ENCODE data around the gene RAB38.

RAB38 gene

DNA sequence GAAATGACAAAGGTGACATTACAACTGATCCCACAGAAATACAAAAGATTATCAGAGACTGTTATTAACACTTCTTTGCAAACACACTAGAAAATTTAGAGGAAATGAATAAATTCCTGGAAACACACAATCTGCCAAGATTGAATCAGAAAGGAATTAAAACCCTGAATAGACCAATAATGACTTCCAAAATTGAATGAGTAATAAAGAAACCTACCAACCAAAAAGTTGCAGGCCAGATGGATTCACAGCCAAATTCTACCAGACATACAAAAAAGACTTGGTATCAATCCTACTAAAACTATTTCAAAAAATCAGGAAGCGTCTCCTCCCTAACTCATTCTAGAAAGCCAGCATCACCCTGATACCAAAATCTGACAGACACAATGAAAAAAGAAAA is 17.2 kb downstream of the RAB38 start:
- TF ChIP-seq, protein P1, sequence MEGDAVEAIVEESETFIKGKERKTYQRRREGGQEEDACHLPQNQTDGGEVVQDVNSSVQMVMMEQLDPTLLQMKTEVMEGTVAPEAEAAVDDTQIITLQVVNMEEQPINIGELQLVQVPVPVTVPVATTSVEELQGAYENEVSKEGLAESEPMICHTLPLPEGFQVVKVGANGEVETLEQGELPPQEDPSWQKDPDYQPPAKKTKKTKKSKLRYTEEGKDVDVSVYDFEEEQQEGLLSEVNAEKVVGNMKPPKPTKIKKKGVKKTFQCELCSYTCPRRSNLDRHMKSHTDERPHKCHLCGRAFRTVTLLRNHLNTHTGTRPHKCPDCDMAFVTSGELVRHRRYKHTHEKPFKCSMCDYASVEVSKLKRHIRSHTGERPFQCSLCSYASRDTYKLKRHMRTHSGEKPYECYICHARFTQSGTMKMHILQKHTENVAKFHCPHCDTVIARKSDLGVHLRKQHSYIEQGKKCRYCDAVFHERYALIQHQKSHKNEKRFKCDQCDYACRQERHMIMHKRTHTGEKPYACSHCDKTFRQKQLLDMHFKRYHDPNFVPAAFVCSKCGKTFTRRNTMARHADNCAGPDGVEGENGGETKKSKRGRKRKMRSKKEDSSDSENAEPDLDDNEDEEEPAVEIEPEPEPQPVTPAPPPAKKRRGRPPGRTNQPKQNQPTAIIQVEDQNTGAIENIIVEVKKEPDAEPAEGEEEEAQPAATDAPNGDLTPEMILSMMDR (conservative IDR thresholded peaks at IDR 0.05; ENCODE audit: low read length): no peak
- H3K4me3 ChIP-seq (ENCODE audit: low read length): no peak overlapping the region
- DNase-seq (ENCODE audit: low read depth): no peak

DNA sequence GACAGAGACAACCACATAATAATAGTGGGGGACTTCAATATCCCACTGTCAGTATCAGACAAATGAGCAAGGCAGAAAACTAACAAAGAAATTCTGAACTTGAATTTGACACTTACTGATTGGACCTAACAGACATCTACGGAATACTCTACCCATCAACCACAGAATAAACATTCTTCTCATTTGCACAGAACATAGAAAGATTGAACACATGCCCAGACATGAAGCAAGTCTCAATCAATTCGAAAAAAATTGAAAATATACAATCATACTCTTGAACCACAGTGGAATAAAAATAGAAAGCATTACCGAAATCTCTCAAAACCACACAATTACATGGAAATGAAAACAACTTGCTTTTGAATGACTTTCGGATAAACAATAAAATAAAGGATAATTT is 17.9 kb downstream of the RAB38 start:
- no peak for DNase-seq (ENCODE audit: low read depth)
- TF ChIP-seq, protein P1 (conservative IDR thresholded peaks at IDR 0.05; ENCODE audit: low read length): no peak
- no peak overlapping the region for H3K4me3 ChIP-seq (ENCODE audit: low read length)

DNA sequence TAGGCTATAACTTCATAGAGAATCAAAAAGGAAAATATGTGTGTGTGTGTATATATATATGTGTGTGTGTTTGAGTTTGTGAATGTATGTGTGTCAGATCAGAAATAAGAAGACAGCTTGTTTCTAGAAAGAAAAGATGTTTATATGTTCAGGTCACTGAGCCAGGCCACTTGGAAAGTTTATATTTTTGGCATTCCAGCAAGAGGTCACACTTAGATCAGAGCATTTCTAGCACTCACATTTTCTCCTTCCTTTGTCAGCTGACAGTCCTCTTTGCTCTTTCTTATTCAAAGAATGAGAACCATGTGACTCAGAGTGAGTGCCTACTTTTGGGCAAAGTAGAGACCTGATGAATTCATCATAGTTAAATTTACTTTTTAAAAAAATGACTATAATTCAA is 22.9 kb downstream of the RAB38 start:
- H3K4me3 ChIP-seq (ENCODE audit: low read length): no peak overlapping the region
- TF ChIP-seq, protein P1 (conservative IDR thresholded peaks at IDR 0.05; ENCODE audit: low read length): no peak
- DNase-seq (ENCODE audit: low read depth): no peak

DNA sequence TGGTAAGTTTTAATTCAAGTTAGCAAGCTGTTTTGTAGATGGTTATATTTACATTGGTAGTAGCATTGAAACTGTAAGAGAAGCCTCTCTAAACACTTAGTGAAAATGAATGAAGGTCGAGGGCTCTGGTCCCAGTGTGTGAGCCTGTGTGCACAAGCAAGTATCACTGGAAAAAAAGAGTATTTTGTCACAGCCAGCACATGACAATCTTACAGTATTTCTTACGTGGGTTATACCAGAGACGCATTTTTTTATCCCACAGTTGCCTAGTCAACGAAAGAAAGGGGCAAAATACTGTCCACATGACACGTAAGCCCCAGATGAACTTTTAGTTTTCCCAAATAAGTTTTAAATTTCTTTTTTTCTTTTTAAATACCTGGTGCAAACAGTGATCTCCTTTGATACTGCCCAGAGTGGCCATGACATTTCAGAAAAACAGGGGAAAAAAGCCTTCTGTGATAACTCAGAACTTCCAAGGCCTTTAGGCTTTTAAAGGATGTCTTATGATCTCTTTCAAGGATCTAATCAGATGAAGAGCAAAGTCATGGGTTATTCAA is 23.5 kb downstream of the RAB38 start:
- no peak for DNase-seq (ENCODE audit: low read depth)
- TF ChIP-seq, protein P1 (conservative IDR thresholded peaks at IDR 0.05; ENCODE audit: low read length): no peak
- H3K4me3 ChIP-seq (ENCODE audit: low read length): no peak overlapping the region

DNA sequence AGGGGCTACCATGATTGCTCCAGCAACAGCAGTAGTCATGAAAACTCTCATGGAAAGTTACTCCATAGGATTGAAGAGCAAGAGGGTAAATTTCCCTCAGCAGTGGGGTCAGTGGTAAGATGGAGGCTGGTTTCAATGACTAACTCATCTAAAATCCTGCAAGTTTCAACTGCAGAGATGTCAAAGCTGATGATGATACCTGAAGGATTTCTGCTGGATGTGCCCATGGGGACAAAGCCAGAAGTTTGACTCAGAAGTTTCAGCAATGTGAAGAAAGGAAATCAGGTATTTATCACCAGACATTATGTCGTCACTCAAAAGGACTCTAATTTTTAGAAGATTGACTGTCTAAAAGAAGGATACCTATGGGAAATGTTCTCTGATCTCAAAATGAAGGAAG is 29.1 kb downstream of the RAB38 start:
- H3K4me3 ChIP-seq (ENCODE audit: low read length): no peak overlapping the region
- TF ChIP-seq, protein P1 (conservative IDR thresholded peaks at IDR 0.05; ENCODE audit: low read length): no peak
- no peak for DNase-seq (ENCODE audit: low read depth)

DNA sequence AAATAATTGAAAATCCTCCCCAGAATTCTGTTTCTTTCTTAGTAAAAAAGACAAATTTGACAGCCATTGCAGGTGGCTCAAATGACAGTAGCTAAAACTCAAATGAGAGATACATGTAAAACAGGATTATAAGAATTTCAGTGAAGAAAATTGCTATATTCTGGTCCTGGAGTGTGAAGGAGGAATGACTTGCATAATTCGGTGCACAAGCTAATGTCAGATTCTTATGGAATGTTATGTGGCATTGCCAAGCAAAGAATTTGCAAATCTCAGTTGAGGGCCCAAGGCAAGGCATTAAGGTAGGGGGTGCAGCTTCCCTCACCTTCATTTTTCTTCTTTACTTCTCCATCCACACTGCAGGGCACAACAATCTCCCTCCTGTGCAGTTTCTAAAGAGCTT is 35.4 kb downstream of the RAB38 start:
- TF ChIP-seq, protein P1 (conservative IDR thresholded peaks at IDR 0.05; ENCODE audit: low read length): no peak
- DNase-seq (ENCODE audit: low read depth): no peak

DNA sequence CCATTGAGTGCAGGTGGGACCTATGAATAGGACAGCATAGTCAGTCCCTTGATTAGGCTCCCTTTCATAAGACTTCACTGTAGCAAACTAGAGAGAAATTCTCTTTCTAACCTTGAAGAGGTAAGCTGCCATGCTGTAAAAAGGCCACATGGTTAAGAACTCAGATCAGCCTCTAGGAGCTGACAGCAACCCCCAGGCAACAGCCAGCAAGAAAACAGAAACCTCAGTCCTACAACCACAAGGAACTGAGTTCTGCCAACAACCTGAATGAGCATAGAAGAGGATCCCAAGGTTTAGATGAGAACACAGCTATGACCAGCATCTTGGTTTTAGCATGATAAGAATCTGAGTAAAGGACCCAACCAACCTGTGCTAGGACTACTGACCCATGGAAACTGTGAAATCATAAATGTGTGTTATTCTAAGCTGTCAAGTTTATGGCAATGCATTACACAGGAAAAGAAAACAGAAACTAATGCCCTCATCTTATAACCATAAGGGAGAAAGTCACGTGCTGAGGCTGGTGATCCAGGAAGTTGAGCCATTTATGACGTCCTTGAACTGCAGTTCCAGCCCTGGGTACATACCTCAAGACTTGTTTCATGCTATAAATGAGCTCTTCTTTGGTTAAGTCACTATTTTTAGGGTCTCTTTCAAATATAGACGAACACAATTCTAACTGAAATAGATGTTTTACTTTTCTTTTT is 43.3 kb downstream of the RAB38 start:
- no peak overlapping the region for H3K4me3 ChIP-seq (ENCODE audit: low read length)
- DNase-seq (ENCODE audit: low read depth): no peak
- TF ChIP-seq, protein P1 (conservative IDR thresholded peaks at IDR 0.05; ENCODE audit: low read length): no peak

More for the DNA sequence above, 35.4 kb downstream of the RAB38 start:
- no peak overlapping the region for H3K4me3 ChIP-seq (ENCODE audit: low read length)
